Central memory CD8-positive, alpha-beta T cell (primary cell): ENCODE data around the gene NRCAM.
"Not testable (repeated sequence)": the region's sequence is repeated elsewhere in the genome, so short reads cannot be mapped to it uniquely, and the experiment has no call there.

Experiments
- ATAC-seq: fragments of 150-1000 bp; cut with Tn5 transposase; replicated peaks from 2 replicates; pipeline ENCODE4 v1.10.0; 2022; ENCODE audit warnings: mild to moderate bottlenecking, moderate FRiP score, moderate number of reproducible peaks; ENCODE audit not compliant: poor library complexity, severe bottlenecking; ENCODE audit errors: extremely low read depth
- DNase-seq, 2 donors: peaks; one replicate each; pipeline ENCODE4 v3.0.0; 2021; ENCODE audit warnings: low spot score in 2 of 2
- H3K27ac Mint-ChIP-seq: one replicate; pipeline ENCODE4 v1.8.0; 2022; ENCODE audit warnings: low read depth, mild to moderate bottlenecking, moderate library complexity, mixed read lengths
- H3K27me3 Mint-ChIP-seq: one replicate; pipeline ENCODE4 v1.8.0; 2022; ENCODE audit warnings: mixed read lengths
- H3K36me3 Mint-ChIP-seq: one replicate; pipeline ENCODE4 v1.8.0; 2022; ENCODE audit warnings: mild to moderate bottlenecking, moderate library complexity, mixed read lengths; ENCODE audit not compliant: insufficient read depth
- H3K4me1 Mint-ChIP-seq: one replicate; pipeline ENCODE4 v1.8.0; 2022; ENCODE audit warnings: mixed read lengths
- H3K4me3 Mint-ChIP-seq: one replicate; pipeline ENCODE4 v1.8.0; 2022; ENCODE audit warnings: mild to moderate bottlenecking, moderate library complexity, mixed read lengths
- H3K9me3 Mint-ChIP-seq: one replicate; pipeline ENCODE4 v1.8.0; 2022; ENCODE audit warnings: mixed read lengths

NRCAM gene

DNA sequence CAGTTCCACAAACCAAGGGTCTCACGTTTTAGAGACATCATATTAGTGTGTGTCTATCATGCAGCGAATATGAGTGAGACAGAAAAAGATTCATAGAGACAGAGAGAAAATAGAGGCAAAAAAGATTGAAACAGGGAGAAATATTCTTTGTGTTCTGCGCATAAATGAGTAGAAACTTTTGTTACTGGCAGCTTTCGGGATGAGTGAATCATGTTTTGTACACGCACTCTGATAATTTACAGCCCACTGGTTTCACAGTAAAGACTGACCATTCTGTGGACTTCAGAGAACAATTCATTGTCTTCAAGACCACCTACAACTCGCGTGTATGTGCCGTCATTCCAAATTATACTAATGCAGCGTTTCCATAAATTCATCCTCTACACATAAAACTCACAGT lies 60.2 kb downstream of the NRCAM start:
- Mint-ChIP-seq H3K27me3 (peaks cover 24% of the 10 kb centered on the region), H3K4me3 (no peak overlapping the region), H3K9me3 (no peaks in the 10 kb centered on the region), H3K36me3 (peaks cover 2% of the 10 kb centered on the region), H3K4me1 (no peaks in the 10 kb centered on the region), H3K27ac (no peak overlapping the region)
- DNase-seq, result no peak
- no peak for ATAC-seq

DNA sequence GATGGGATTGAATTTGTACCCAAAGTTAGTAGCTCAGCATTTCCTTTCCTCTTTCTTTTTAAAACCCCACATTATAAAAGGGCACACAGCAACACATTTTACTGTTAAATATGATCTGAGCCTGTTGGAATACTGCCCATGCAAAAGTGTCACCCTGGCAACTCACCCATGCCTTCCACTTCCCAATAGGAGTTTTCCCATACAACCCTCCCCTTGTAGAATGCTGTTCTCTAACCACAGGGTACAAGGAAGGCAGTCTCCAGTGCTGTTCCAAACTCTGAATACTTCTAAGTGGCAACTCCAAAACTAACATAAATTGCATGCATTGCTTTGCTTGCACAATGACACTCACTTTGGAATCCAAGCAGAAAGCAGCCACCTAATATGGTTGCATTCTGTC lies 60.8 kb downstream of the NRCAM start:
- ATAC-seq, result no peak
- no peak overlapping the region for H3K27ac Mint-ChIP-seq
- no peak overlapping the region for H3K4me3 Mint-ChIP-seq
- H3K27me3 Mint-ChIP-seq, result peaks cover 29% of the 10 kb centered on the region
- no peaks in the 10 kb centered on the region for H3K9me3 Mint-ChIP-seq
- no peak for DNase-seq
- H3K4me1 Mint-ChIP-seq, result no peaks in the 10 kb centered on the region
- peaks cover 2% of the 10 kb centered on the region for H3K36me3 Mint-ChIP-seq

DNA sequence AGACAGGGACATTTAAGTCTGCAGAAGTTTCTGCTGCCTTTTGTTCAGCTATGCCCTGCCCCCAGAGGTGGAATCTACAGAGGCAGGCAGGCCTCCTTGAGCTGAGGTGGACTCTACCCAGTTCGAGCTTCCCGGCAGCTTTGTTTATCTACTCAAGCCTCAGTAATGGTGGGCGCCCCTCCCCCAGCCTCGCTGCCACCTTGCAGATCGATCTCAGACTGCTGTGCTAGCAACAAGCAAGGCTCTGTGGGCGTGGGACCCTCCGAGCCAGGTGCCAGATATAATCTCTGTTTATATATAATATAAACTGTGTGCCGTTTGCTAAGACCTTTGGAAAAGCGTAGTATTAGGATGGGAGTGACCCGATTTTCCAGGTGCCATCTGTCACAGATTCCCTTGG lies 63.1 kb downstream of the NRCAM start:
- not testable (repeated sequence) for H3K36me3 Mint-ChIP-seq, H3K4me3 Mint-ChIP-seq, ATAC-seq, H3K4me1 Mint-ChIP-seq, H3K27ac Mint-ChIP-seq, H3K9me3 Mint-ChIP-seq, DNase-seq
- H3K27me3 Mint-ChIP-seq, result peaks cover 16% of the 10 kb centered on the region

DNA sequence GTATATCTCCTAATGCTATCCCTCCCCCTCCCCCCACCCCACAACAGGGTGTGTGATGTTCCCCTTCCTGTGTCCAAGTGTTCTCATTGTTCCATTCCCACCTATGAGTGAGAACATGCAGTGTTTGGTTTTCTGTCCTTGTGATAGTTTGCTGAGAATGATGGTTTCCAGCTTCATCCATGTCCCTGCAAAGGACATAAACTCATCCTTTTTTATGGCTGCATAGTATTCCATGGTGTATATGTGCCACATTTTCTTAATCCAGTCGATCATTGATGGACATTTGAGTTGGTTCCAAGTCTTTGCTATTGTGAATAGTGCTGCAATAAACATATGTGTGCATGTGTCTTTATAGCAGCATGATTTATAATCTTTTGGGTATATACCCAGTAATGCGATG lies 68.5 kb downstream of the NRCAM start:
- not testable (repeated sequence) for H3K4me3 Mint-ChIP-seq, H3K36me3 Mint-ChIP-seq, H3K9me3 Mint-ChIP-seq, ATAC-seq, H3K4me1 Mint-ChIP-seq, H3K27ac Mint-ChIP-seq, DNase-seq
- peaks cover 22% of the 10 kb centered on the region for H3K27me3 Mint-ChIP-seq

DNA sequence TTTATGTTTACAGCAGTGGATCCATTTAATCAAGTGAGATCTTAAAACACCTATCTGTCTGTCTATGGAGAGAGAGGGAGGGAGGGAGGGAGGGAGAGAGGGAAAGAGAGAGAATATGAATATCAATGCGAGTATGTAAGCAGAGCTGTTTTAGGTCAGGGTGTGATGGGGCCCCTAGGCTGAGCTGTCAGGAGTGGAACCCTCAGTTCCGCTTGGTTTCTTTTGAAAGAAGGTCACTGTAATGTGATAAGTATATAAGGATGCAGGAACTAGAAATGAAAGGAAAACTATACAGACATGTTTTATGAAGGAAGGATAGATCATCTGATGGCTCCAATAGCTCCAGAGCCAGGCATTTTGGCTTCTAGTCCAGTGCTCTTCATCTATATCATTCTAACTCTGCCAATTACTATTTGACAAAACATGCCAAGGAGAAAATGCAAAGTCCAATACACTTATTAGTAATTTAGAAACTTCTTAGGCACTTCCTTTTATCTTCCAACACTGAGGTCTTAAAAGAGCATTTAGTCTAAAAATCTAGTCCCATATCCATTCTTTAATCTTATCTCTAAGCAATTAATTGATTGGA lies 70.3 kb downstream of the NRCAM start:
- Mint-ChIP-seq H3K4me1 (no peaks in the 10 kb centered on the region), H3K4me3 (no peak overlapping the region), H3K9me3 (no peaks in the 10 kb centered on the region), H3K36me3 (no peaks in the 10 kb centered on the region), H3K27me3 (peaks cover 22% of the 10 kb centered on the region), H3K27ac (no peak overlapping the region)
- ATAC-seq, result no peak
- DNase-seq, result no peak

DNA sequence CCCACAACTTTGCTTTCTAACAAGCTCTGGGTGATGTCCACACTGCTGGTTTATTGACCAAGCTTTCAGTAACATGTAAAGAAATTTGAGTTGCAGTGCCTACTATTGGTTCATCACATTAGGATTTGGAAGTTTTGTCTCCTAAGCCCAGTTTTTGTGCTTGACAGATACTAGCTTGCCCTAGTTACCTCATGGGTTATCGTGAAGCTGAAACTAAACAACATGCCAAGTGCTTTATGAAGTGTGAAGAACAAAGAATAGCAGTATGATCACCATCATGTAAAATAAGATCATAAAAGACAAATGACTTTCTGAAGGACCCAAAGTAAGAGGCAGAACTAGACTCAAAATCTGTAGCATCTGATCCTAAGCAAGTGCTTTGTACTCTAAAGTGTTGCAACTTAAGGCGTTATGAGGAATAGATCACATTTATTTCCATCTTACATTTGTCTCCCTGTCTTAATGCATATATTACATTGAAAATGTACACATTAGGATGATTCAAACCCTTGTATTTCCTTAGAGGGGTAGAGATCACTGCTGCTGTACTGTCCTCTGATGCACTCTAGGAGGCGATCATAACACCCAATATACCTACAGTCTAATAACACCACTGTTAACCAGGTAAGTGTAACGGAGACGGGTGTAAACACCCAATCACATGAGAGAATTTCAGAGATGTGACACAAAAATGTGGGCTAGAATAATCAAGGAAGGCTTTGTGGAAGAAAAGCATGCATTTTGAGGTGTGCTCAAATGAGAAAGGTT lies 71.3 kb downstream of the NRCAM start:
- DNase-seq (no peak), ATAC-seq (no peak)

DNA sequence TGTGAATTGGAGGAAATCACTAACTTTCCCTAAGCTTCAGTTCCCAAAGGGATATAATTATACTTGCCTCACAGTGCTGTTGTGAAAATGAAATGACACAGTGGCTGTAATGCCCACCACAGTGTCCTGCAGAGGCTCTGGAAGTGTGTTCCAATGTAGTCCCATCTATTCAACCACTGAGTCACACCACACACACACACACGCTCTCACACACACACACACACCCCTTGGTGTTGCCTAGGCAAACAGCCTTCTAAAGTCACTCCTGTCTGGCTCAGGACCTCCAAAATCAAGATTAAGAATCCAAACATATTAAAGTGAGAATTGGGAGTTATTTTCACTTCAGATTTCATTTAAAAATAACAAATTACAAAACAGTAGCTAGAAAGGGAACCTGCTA lies 73.3 kb downstream of the NRCAM start:
- Mint-ChIP-seq H3K4me1 (no peaks in the 10 kb centered on the region), H3K9me3 (no peaks in the 10 kb centered on the region), H3K27me3 (peaks cover 12% of the 10 kb centered on the region), H3K4me3 (no peak overlapping the region), H3K27ac (no peak overlapping the region), H3K36me3 (no peaks in the 10 kb centered on the region)
- no peak for DNase-seq
- no peak for ATAC-seq

More for the DNA sequence above, 71.3 kb downstream of the NRCAM start:
- Mint-ChIP-seq H3K9me3 (no peaks in the 10 kb centered on the region), H3K4me3 (no peak overlapping the region), H3K27me3 (peaks cover 12% of the 10 kb centered on the region), H3K27ac (no peak overlapping the region), H3K36me3 (no peaks in the 10 kb centered on the region), H3K4me1 (no peaks in the 10 kb centered on the region)

DNA sequence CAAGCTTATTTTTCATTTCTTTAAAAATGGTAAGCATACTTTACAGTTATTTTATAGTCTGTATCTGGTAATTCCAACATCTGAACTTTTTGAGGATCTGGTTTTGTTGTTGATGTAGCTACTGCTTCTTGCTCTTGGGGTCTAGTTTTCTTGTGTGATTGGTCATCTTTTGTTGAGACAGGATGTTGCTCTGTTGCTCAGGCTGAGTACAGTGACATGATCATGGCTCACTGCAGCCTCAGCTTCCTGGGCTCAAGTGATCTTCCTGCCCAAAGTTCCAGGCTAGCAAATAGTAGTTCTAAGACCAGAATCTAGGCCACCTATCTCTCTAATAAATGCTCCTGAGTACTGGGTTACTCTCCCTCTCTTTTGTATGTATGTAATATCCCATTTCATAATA lies 75.7 kb downstream of the NRCAM start:
- DNase-seq (no peak), ATAC-seq (no peak)
- H3K9me3 Mint-ChIP-seq, result no peaks in the 10 kb centered on the region
- H3K27ac Mint-ChIP-seq, result no peak overlapping the region
- H3K27me3 Mint-ChIP-seq, result peaks cover 12% of the 10 kb centered on the region
- no peak overlapping the region for H3K4me3 Mint-ChIP-seq
- H3K4me1 Mint-ChIP-seq, result no peaks in the 10 kb centered on the region
- H3K36me3 Mint-ChIP-seq, result no peaks in the 10 kb centered on the region

DNA sequence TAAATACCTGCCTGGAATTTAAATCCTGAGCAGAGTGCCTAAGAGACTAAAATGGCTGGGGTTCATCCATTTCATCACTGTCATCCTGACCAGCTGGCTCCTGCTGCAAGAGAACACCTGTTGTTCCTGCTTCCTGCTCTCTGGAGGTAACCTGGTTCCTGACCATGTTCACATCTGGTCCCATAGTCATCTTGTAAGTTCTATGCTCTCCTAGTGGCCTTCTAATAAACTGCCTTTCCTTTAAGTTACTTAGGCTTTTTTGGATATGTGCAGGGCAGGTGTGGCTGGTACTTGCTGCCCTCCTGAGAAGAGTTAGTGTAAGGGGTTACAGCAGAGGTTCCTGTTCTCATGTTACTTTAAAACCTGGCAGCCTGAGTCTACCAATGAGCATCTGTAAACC lies 80.0 kb downstream of the NRCAM start:
- DNase-seq (no peak), ATAC-seq (no peak)
- H3K4me3 Mint-ChIP-seq, result no peak overlapping the region
- H3K27ac Mint-ChIP-seq, result no peak overlapping the region
- H3K36me3 Mint-ChIP-seq, result no peaks in the 10 kb centered on the region
- peaks cover 12% of the 10 kb centered on the region for H3K27me3 Mint-ChIP-seq
- no peaks in the 10 kb centered on the region for H3K4me1 Mint-ChIP-seq
- H3K9me3 Mint-ChIP-seq, result no peaks in the 10 kb centered on the region

DNA sequence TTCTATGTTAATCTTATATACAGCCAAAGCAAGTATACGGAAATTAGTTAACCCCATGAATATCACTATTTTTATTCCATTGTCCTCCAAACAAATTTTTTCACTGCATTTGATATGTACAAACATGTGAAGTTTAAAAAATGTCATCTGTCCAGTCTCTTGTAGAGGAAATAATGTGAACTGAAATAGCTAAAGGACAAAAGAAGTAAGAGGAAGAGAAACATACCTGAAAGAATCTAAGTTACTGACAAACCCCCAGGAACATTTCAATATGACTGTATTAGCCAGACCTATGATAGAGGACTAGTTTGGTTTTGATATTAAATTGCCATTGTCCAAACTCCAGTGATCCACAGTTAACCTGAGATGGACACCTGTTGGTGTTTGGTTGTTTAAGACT lies 80.6 kb downstream of the NRCAM start:
- peaks cover 17% of the 10 kb centered on the region for H3K27me3 Mint-ChIP-seq
- H3K36me3 Mint-ChIP-seq, result no peaks in the 10 kb centered on the region
- DNase-seq, result no peak
- no peak overlapping the region for H3K27ac Mint-ChIP-seq
- no peaks in the 10 kb centered on the region for H3K9me3 Mint-ChIP-seq
- H3K4me1 Mint-ChIP-seq, result no peaks in the 10 kb centered on the region
- H3K4me3 Mint-ChIP-seq, result no peak overlapping the region
- ATAC-seq, result no peak

DNA sequence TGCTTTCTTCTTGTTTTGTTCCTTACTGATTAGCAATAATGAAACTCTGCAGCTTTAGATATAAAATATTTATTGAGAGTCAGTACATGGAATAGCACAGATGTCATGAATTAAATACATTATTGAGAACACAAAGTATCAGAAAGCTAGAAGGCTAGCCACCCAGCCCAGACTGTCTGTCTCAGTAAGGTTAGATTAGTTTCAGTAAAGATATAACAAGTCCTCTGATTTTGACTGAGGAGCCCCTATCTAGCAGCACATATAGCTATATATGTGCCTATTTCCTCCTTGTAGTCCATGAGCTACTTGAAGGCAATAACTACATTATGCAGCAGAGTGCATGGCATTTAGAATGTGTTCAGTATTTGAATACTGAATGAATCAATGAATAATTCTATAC lies 81.3 kb downstream of the NRCAM start:
- Mint-ChIP-seq H3K27ac (no peak overlapping the region), H3K4me3 (no peak overlapping the region), H3K27me3 (peaks cover 18% of the 10 kb centered on the region), H3K9me3 (no peaks in the 10 kb centered on the region), H3K4me1 (no peaks in the 10 kb centered on the region), H3K36me3 (no peaks in the 10 kb centered on the region)
- DNase-seq (no peak), ATAC-seq (no peak)

DNA sequence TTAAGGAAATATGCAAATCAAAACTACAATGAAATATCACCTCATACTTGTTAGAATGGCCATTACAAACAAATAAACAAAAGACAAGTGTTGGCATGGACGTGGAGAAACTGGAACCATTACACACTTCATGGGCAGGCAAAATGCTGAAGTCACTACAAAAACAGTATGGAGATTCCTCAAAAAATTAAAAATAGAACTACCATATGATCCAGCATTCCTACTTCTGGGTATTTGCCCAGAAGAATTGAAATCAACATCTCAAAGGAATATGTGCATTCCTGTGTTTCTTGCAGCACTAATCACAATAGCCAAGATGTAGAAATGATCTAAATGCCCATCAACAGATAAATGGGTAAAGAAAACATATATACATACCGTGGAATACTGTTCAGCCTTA lies 83.6 kb downstream of the NRCAM start:
- H3K4me1 Mint-ChIP-seq, result no peaks in the 10 kb centered on the region
- no peak overlapping the region for H3K27ac Mint-ChIP-seq
- H3K9me3 Mint-ChIP-seq, result no peaks in the 10 kb centered on the region
- DNase-seq (no peak), ATAC-seq (no peak)
- H3K36me3 Mint-ChIP-seq, result no peaks in the 10 kb centered on the region
- peaks cover 27% of the 10 kb centered on the region for H3K27me3 Mint-ChIP-seq
- H3K4me3 Mint-ChIP-seq, result no peak overlapping the region

DNA sequence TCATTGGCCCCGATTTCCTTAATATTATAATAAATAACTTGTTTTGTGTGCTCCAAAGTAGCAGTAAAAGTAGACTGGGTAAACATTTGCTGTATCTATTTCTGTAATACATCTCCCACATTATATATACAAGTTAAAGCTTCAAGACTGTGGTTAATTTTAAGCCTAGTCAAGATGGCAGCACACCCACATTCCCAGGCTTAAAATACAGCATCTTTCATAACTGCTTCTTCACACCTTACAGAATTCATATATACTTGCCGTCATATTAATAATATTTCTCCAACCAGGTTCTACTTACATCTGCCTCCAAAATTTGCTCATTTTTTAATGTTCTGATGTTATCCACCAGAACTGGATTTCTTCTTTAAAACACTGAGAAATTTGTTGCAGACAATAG lies 85.6 kb downstream of the NRCAM start:
- H3K27me3 Mint-ChIP-seq, result peaks cover 27% of the 10 kb centered on the region
- H3K4me1 Mint-ChIP-seq, result no peaks in the 10 kb centered on the region
- no peak overlapping the region for H3K27ac Mint-ChIP-seq
- no peaks in the 10 kb centered on the region for H3K36me3 Mint-ChIP-seq
- H3K4me3 Mint-ChIP-seq, result no peak overlapping the region
- DNase-seq (no peak), ATAC-seq (no peak)
- no peaks in the 10 kb centered on the region for H3K9me3 Mint-ChIP-seq
